A549 (cell line): ENCODE data around the gene DLX4. TPM values are rescaled to one million over a fixed set of nuclear protein-coding genes. Genes with fewer than 3 reads are reported as not detected.

Source experiments
- ATAC-seq, 2 experiments: fragments of 200-7000 bp in 1 of 2; fragments of >200 bp in 1 of 2; cut with Nextera tagmentation in 1 of 2; cut with Tn5 transposase in 1 of 2; 3 replicates each; pipeline versions ENCODE4 v1.8.0 to v1.9.1; 2018 to 2020; ENCODE audit warnings: mild to moderate bottlenecking in 1 of 2, moderate library complexity in 1 of 2
- CTCF ChIA-PET: fragments of 300-600 bp; sonication (Branson Sonifier 250); formaldehyde crosslinking; extraction: SDS; loops from one replicate; lab custom pipeline; 2021; ENCODE audit warnings: antibody characterized with exemption, inconsistent platforms; lab: Yijun Ruan, JAX
- POLR2A ChIA-PET: fragments of 350-600 bp; formaldehyde crosslinking; extraction: SDS; loops from one replicate; lab custom pipeline; 2021; ENCODE audit warnings: antibody characterized with exemption, inconsistent platforms; lab: Yijun Ruan, JAX
- DNase-seq, 2 experiments: peaks; one replicate each; pipeline versions ENCODE4 v3.0.0 to v3.0.0-alpha.2; 2011 to 2016; ENCODE audit warnings: low read depth in 1 of 2, low spot score in 1 of 2
- FAIRE-seq: peaks from 2 replicates; lab custom pipeline; 2011; peaks lifted over from hg19 to GRCh38; lab: Jason Lieb, UNC
- H3K27ac ChIP-seq, 2 experiments: fragments of >200 bp; sonication (Bioruptor Twin); formaldehyde crosslinking; 3 replicates each; pipeline ENCODE4 v1.5.1; 2016 to 2017
- H3K4me1 ChIP-seq: fragments of >200 bp; sonication (Bioruptor Twin); formaldehyde crosslinking; 3 replicates; pipeline ENCODE4 v1.6.1; 2016
- H3K4me2 ChIP-seq: fragments of >200 bp; sonication (Bioruptor Twin); formaldehyde crosslinking; 3 replicates; pipeline ENCODE4 v1.6.1; 2016
- H3K4me3 ChIP-seq: fragments of >200 bp; sonication (Bioruptor Twin); formaldehyde crosslinking; 3 replicates; pipeline ENCODE4 v1.5.1; 2016
- H3K9me3 ChIP-seq: fragments of >200 bp; sonication (Bioruptor Twin); formaldehyde crosslinking; 3 replicates; pipeline ENCODE4 v1.6.1; 2016
- BCL3 ChIP-seq: fragments of >200 bp; sonication (Bioruptor Twin); formaldehyde crosslinking; IDR thresholded peaks from 3 replicates; pipeline ENCODE4 v1.6.1; 2016
- BHLHE40 ChIP-seq: IDR thresholded peaks from 2 replicates; pipeline ENCODE4 v1.6.1; 2012; ENCODE audit warnings: low read depth, low read length, inconsistent platforms
- CTCF ChIP-seq: fragments of >200 bp; sonication (Bioruptor Twin); formaldehyde crosslinking; IDR thresholded peaks from 3 replicates; pipeline ENCODE4 v1.5.1; 2016
- E2F6 ChIP-seq: IDR thresholded peaks from 2 replicates; pipeline ENCODE4 v1.6.1; 2012; ENCODE audit warnings: low read depth, borderline replicate concordance
- EP300 ChIP-seq, 2 experiments: fragments of >200 bp; sonication (Bioruptor Twin); formaldehyde crosslinking; IDR thresholded peaks; 2 replicates in 1 of 2; 3 replicates in 1 of 2; pipeline ENCODE4 v1.6.1; 2016 to 2017
- ESRRA ChIP-seq: fragments of 150-350 bp; IDR thresholded peaks from 2 replicates; pipeline ENCODE4 v1.6.1; 2014; ENCODE audit warnings: mild to moderate bottlenecking, low read length, borderline replicate concordance
- FOSB ChIP-seq: fragments of 250-450 bp; sonication (Bioruptor Pico); IDR thresholded peaks from 2 replicates; pipeline ENCODE4 v1.5.0; 2020; ENCODE audit warnings: mild to moderate bottlenecking, moderate library complexity
- FOSL2 ChIP-seq, 2 experiments: fragments of 450-650 bp in 1 of 2; fragments of >200 bp in 1 of 2; sonication (Bioruptor Twin) in 1 of 2; formaldehyde crosslinking; IDR thresholded peaks; 2 replicates each; pipeline versions ENCODE4 v1.5.0 to v1.6.1; 2016 to 2020; ENCODE audit warnings: mild to moderate bottlenecking in 1 of 2, moderate library complexity in 1 of 2
- FOXS1 ChIP-seq: fragments of 250-450 bp; sonication (Bioruptor Pico); IDR thresholded peaks from 2 replicates; pipeline ENCODE4 v1.5.0; 2020; ENCODE audit warnings: mild to moderate bottlenecking, moderate library complexity
- HDAC2 ChIP-seq: fragments of 200-600 bp; sonication (generic); IDR thresholded peaks from 2 replicates; pipeline ENCODE4 v1.6.1; 2016
- HEYL ChIP-seq: fragments of 250-450 bp; sonication (Bioruptor Pico); IDR thresholded peaks from 2 replicates; pipeline ENCODE4 v1.8.0; 2021; ENCODE audit warnings: mild to moderate bottlenecking, moderate library complexity
- HOXB5 ChIP-seq: fragments of 250-450 bp; sonication (Bioruptor Pico); IDR thresholded peaks from 2 replicates; pipeline ENCODE4 v1.5.0; 2020; ENCODE audit warnings: mild to moderate bottlenecking, moderate library complexity
- NFE2L2 ChIP-seq: fragments of 150-350 bp; conservative IDR thresholded peaks from 2 replicates; pipeline ENCODE4 v1.6.1; 2014; ENCODE audit warnings: low read length
- NPAS2 ChIP-seq: fragments of 250-450 bp; sonication (Bioruptor Pico); IDR thresholded peaks from 2 replicates; pipeline ENCODE4 v1.8.0; 2022; ENCODE audit warnings: mild to moderate bottlenecking, moderate library complexity, borderline replicate concordance
- POLR2A ChIP-seq: IDR thresholded peaks from 2 replicates; pipeline ENCODE4 v1.6.1; 2012; ENCODE audit warnings: mild to moderate bottlenecking, low read length
- RAD21 ChIP-seq, 2 experiments: fragments of >200 bp in 1 of 2; sonication (Bioruptor Twin) in 1 of 2; formaldehyde crosslinking in 1 of 2; IDR thresholded peaks in 1 of 2; conservative IDR thresholded peaks in 1 of 2; 2 replicates in 1 of 2; 3 replicates in 1 of 2; pipeline ENCODE4 v1.6.1; 2012 to 2018; ENCODE audit warnings: inconsistent platforms in 1 of 2
- RARB ChIP-seq: fragments of 250-450 bp; sonication (Bioruptor Pico); IDR thresholded peaks from 2 replicates; pipeline ENCODE4 v1.8.0; 2021; ENCODE audit warnings: mild to moderate bottlenecking, moderate library complexity
- RCOR1 ChIP-seq: fragments of 150-350 bp; IDR thresholded peaks from 2 replicates; pipeline ENCODE4 v1.6.1; 2014; ENCODE audit warnings: antibody characterized with exemption, low read length, low read depth
- SMC3 ChIP-seq: fragments of >200 bp; sonication (Bioruptor Twin); formaldehyde crosslinking; IDR thresholded peaks from 3 replicates; pipeline ENCODE4 v1.6.1; 2018; ENCODE audit warnings: inconsistent platforms
- SREBF2 ChIP-seq: fragments of 450-650 bp; IDR thresholded peaks from 2 replicates; pipeline ENCODE4 v1.6.1; 2014; ENCODE audit warnings: mild to moderate bottlenecking, moderate library complexity
- ZNF302 ChIP-seq: fragments of 250-450 bp; sonication (Bioruptor Pico); IDR thresholded peaks from 2 replicates; pipeline ENCODE4 v1.9.0; 2021; ENCODE audit warnings: inconsistent platforms, mild to moderate bottlenecking, moderate library complexity
- WGBS: methylation state at CpG from one replicate; pipeline ENCODE4 v1.1.6; 2017; ENCODE audit errors: missing lambda C conversion rate; 5-methylcytosine and 5-hydroxymethylcytosine counted together
- polyA plus RNA-seq, 4 experiments: library from polyadenylated mRNA; depleted of rRNA in 3 of 4; stranded (reverse); fragments of >200 nt; fragmentation: RNase III in 1 of 4; extraction: RNeasy Plus Mini Kit Qiagen cat#74134 plus additional on column Dnase treatment in 1 of 4; gene quantifications; 2 replicates in 3 of 4; 3 replicates in 1 of 4; pipeline ENCODE4 v1.2.3, GENCODE V29; 2011 to 2017

Gene DLX4
- polyA plus RNA-seq, 2 of the 4 experiments (the other 2 are of a cell fraction) = 2.9 to 4.1 TPM

- ATAC-seq (no peak), DNase-seq (no peak), FAIRE-seq (no peak)
- POLR2A ChIA-PET = no interaction called here
- Histone ChIP-seq H3K9me3 (no peaks in the 10 kb centered on the region), H3K4me3 (no peak overlapping the region), H3K27ac (no peak overlapping the region), H3K4me2 (no peak overlapping the region), H3K4me1 (peaks cover 12% of the 10 kb centered on the region; the same call in 2 of the 3 replicates)
- 85% methylated on average over 56 of the region's 57 CpGs for WGBS
- CTCF ChIA-PET = interaction anchor here (1.1 to 82.2 kb wide), 9 partner anchors 11 to 416 kb away, joined by 3 to 2613 read pairs (median 7); partner anchors contain the start of genes DLX3, SLC35B1 and TAC4
- TF ChIP-seq FOSB (CRISPR knock-in tag) (no peak), E2F6 (no peak), HDAC2 (no peak), FOSL2 (IDR thresholded peaks at IDR 0.05) (no peak), FOSL2 (CRISPR knock-in tag; IDR thresholded peaks at IDR 0.05) (no peak), BHLHE40 (no peak), SREBF2 (no peak), RAD21 (conservative IDR thresholded peaks at IDR 0.05 in 1 of 2, IDR thresholded peaks at IDR 0.05 in 1 of 2) (no peak)
Measured at GRCh38 chr17:49972486-49973270, 3.7 kb downstream of the DLX4 start.

DNA sequence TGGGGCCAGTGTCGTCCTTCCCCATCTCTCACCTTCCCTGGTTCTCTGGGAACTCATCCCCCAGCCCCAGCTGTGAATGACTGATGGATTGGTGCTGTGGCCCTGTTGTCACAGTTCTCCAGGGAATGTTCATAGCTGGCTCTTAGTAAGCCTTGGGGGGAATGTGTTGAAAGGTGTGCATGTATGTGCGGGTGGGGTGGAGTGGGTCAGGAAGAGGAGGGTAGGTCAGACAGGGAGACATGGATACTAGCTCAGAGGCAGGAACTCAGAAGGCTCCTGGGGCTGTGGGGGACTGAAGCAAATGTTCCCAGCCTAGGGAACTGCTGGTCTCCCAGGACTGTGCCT is 4.3 kb downstream of the DLX4 start:
- TF ChIP-seq EP300 (IDR thresholded peaks at IDR 0.05) (no peak), E2F6 (no peak), ESRRA (no peak), ZNF302 (CRISPR knock-in tag) (no peak), NFE2L2 (no peak), RCOR1 (no peak), FOXS1 (no peak), BCL3 (no peak), HEYL (no peak), HOXB5 (CRISPR knock-in tag) (no peak)
- DNase-seq (no peak), ATAC-seq (no peak), FAIRE-seq (no peak)
- POLR2A ChIA-PET = no interaction called here
- WGBS = 48% methylated on average over 2 of the region's 2 CpGs
- Histone ChIP-seq H3K4me3 (no peak overlapping the region), H3K4me1 (peaks cover 8% of the 10 kb centered on the region; the same call in 2 of the 3 replicates), H3K27ac (no peak overlapping the region), H3K9me3 (no peaks in the 10 kb centered on the region), H3K4me2 (no peak overlapping the region)
- CTCF ChIA-PET = interaction anchor here (1.1 to 82.2 kb wide), 10 partner anchors 10 to 417 kb away, joined by 3 to 2613 read pairs (median 6); partner anchors contain the start of genes DLX3, SLC35B1 and TAC4

DNA sequence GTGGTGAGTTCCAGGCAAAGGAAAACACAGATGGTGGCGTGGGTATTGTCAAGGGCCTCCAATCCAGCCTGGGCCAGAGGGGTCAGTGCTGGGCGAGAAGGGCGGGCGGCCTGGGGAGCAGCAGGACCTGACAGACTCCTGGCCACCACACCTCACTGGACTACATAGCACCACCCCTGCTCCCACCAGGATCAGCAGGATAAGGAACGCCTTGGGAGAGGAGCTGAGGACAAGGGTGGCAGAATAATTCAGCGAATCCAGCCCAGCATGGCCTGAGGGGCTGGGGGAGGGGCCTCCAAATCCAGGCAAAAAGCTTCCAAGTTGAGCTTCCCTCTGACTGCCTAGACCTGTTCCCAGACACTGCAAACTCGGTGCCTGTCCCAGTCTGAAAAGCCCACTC is 6.5 kb downstream of the DLX4 start:
- DNase-seq (no peak), FAIRE-seq (no peak), ATAC-seq (no peak)
- Histone ChIP-seq H3K27ac (no peak overlapping the region), H3K9me3 (no peaks in the 10 kb centered on the region), H3K4me2 (no peak overlapping the region), H3K4me1 (no peaks in the 10 kb centered on the region), H3K4me3 (no peak overlapping the region)
- 79% methylated on average over 7 of the region's 7 CpGs for WGBS
- ChIA-PET POLR2A (no interaction called here), CTCF (interaction anchor here (0.5 to 82.2 kb wide), 7 partner anchors 9 to 1049 kb away, joined by 4 to 2613 read pairs (median 12); partner anchors contain the start of genes DLX3 and TAC4)
- TF ChIP-seq HEYL (no peak), SMC3 (no peak), POLR2A (no peak), RAD21 (conservative IDR thresholded peaks at IDR 0.05 in 1 of 2, IDR thresholded peaks at IDR 0.05 in 1 of 2) (no peak), NPAS2 (CRISPR knock-in tag) (no peak), RARB (CRISPR knock-in tag) (no peak), CTCF (no peak)
